GM12872 (cell line): ENCODE results near the gene BOC.

Experiments used
- CTCF ChIP-seq: IDR thresholded peaks from 3 replicates; pipeline ENCODE4 v1.5.1; 2011; ENCODE audit warnings: low read depth, mild to moderate bottlenecking, low read length, moderate library complexity; ENCODE audit not compliant: insufficient read depth

Gene BOC

GRCh38 chr3:113179235-113179824 is 32.0 kb upstream of the BOC start:
- TF ChIP-seq CTCF: no peak

GRCh38 chr3:113183748-113184661 is 27.4 kb upstream of the BOC start:
- no peak for TF ChIP-seq CTCF

- no peak for TF ChIP-seq CTCF
Observed at GRCh38 chr3:113185194-113185835, 26.0 kb upstream of the BOC start.

- no peak for TF ChIP-seq CTCF
Observed at GRCh38 chr3:113186566-113186965, 24.8 kb upstream of the BOC start.

GRCh38 chr3:113193288-113193687 is 18.1 kb upstream of the BOC start:
- TF ChIP-seq CTCF: no peak

- no peak for TF ChIP-seq CTCF
Observed at GRCh38 chr3:113193719-113194118, 17.6 kb upstream of the BOC start.

GRCh38 chr3:113194823-113195401 is 16.4 kb upstream of the BOC start:
- no peak for TF ChIP-seq CTCF
